A549 (cell line): ENCODE data around the gene SLC17A9. TPM values are rescaled to one million over a fixed set of nuclear protein-coding genes. Genes with fewer than 3 reads are reported as not detected.

Experiments used
- ATAC-seq, 2 experiments: fragments of 200-7000 bp in 1 of 2; fragments of >200 bp in 1 of 2; cut with Nextera tagmentation in 1 of 2; cut with Tn5 transposase in 1 of 2; 3 replicates each; pipeline versions ENCODE4 v1.8.0 to v1.9.1; 2018 to 2020; ENCODE audit warnings: mild to moderate bottlenecking in 1 of 2, moderate library complexity in 1 of 2
- CTCF ChIA-PET: fragments of 300-600 bp; sonication (Branson Sonifier 250); formaldehyde crosslinking; extraction: SDS; loops from one replicate; lab custom pipeline; 2021; ENCODE audit warnings: antibody characterized with exemption, inconsistent platforms; lab: Yijun Ruan, JAX
- POLR2A ChIA-PET: fragments of 350-600 bp; formaldehyde crosslinking; extraction: SDS; loops from one replicate; lab custom pipeline; 2021; ENCODE audit warnings: antibody characterized with exemption, inconsistent platforms; lab: Yijun Ruan, JAX
- DNase-seq, 2 experiments: peaks; one replicate each; pipeline versions ENCODE4 v3.0.0 to v3.0.0-alpha.2; 2011 to 2016; ENCODE audit warnings: low read depth in 1 of 2, low spot score in 1 of 2
- FAIRE-seq: peaks from 2 replicates; lab custom pipeline; 2011; peaks lifted over from hg19 to GRCh38; lab: Jason Lieb, UNC
- H3K27ac ChIP-seq, 2 experiments: fragments of >200 bp; sonication (Bioruptor Twin); formaldehyde crosslinking; 3 replicates each; pipeline ENCODE4 v1.5.1; 2016 to 2017
- H3K4me1 ChIP-seq: fragments of >200 bp; sonication (Bioruptor Twin); formaldehyde crosslinking; 3 replicates; pipeline ENCODE4 v1.6.1; 2016
- H3K4me2 ChIP-seq: fragments of >200 bp; sonication (Bioruptor Twin); formaldehyde crosslinking; 3 replicates; pipeline ENCODE4 v1.6.1; 2016
- H3K4me3 ChIP-seq: fragments of >200 bp; sonication (Bioruptor Twin); formaldehyde crosslinking; 3 replicates; pipeline ENCODE4 v1.5.1; 2016
- H3K9me3 ChIP-seq: fragments of >200 bp; sonication (Bioruptor Twin); formaldehyde crosslinking; 3 replicates; pipeline ENCODE4 v1.6.1; 2016
- CEBPB ChIP-seq, 2 experiments: fragments of >200 bp in 1 of 2; sonication (Bioruptor Twin) in 1 of 2; formaldehyde crosslinking in 1 of 2; IDR thresholded peaks; 2 replicates each; pipeline ENCODE4 v1.6.1; 2012 to 2016
- HOXB13 ChIP-seq: fragments of 250-450 bp; sonication (Bioruptor Pico); IDR thresholded peaks from 2 replicates; pipeline ENCODE4 v1.5.0; 2020; ENCODE audit warnings: low read depth, mild to moderate bottlenecking, moderate library complexity
- JUN ChIP-seq, 2 experiments: fragments of >200 bp; sonication (Bioruptor Twin); formaldehyde crosslinking; IDR thresholded peaks; 2 replicates in 1 of 2; 3 replicates in 1 of 2; pipeline ENCODE4 v1.6.1; 2016 to 2017
- MYC ChIP-seq: IDR thresholded peaks from 2 replicates; pipeline ENCODE4 v1.6.1; 2012; ENCODE audit warnings: mild to moderate bottlenecking, inconsistent platforms, low read length, improper control_type of control experiment, borderline replicate concordance
- RFX5 ChIP-seq: fragments of 450-650 bp; IDR thresholded peaks from 2 replicates; pipeline ENCODE4 v1.7.1; 2014; ENCODE audit warnings: antibody characterized with exemption, mild to moderate bottlenecking, moderate library complexity
- RNF2 ChIP-seq: fragments of 200-600 bp; sonication (generic); IDR thresholded peaks from 2 replicates; pipeline ENCODE4 v1.6.1; 2016; ENCODE audit warnings: low read depth, mild to moderate bottlenecking, antibody characterized with exemption, moderate library complexity, borderline replicate concordance
- WGBS: methylation state at CpG from one replicate; pipeline ENCODE4 v1.1.6; 2017; ENCODE audit errors: missing lambda C conversion rate; 5-methylcytosine and 5-hydroxymethylcytosine counted together
- polyA plus RNA-seq, 4 experiments: library from polyadenylated mRNA; depleted of rRNA in 3 of 4; stranded (reverse); fragments of >200 nt; fragmentation: RNase III in 1 of 4; extraction: RNeasy Plus Mini Kit Qiagen cat#74134 plus additional on column Dnase treatment in 1 of 4; gene quantifications; 2 replicates in 3 of 4; 3 replicates in 1 of 4; pipeline ENCODE4 v1.2.3, GENCODE V29; 2011 to 2017

The SLC17A9 gene
- polyA plus RNA-seq, 2 of the 4 experiments (the other 2 are of a cell fraction), result 0.05 TPM; not detected in 1

GRCh38 chr20:63017826-63018411, 65.4 kb downstream of the SLC17A9 start:
- Histone ChIP-seq H3K27ac (no peak overlapping the region), H3K4me3 (no peak overlapping the region), H3K4me2 (no peak overlapping the region), H3K4me1 (no peaks in the 10 kb centered on the region), H3K9me3 (peaks cover 27% of the 10 kb centered on the region)
- POLR2A ChIA-PET, result no interaction called here
- FAIRE-seq (no peak), DNase-seq (no peak), ATAC-seq (peak; percentile 30 to 36; a peak in 4 of 6 replicates)
- 52% methylated on average over 10 of the region's 25 CpGs for WGBS
- CTCF ChIA-PET, result interaction anchor here (5.1 kb wide), 1 partner anchor 9 kb away, joined by 25 read pairs; no protein-coding TSS in a partner anchor
- no peak for TF ChIP-seq RNF2
- TF ChIP-seq RFX5, result no peak
- TF ChIP-seq MYC, result no peak
- TF ChIP-seq HOXB13 (CRISPR knock-in tag), result no peak
- TF ChIP-seq JUN (IDR thresholded peaks at IDR 0.05), result no peak
- no peak for TF ChIP-seq CEBPB (IDR thresholded peaks at IDR 0.05)

Other genes with a start within 250 kb of the SLC17A9 start
- gene NTSR1, start 243.9 kb upstream of the SLC17A9 start, polyA plus RNA-seq (2011; rRNA removed), result 0.03 TPM in 2 replicates
- not detected in 3 replicates for gene NTSR1, start 243.9 kb upstream of the SLC17A9 start, polyA plus RNA-seq (2017; fragmentation: RNase III; extraction: RNeasy Plus Mini Kit Qiagen cat#74134 plus additional on column Dnase treatment)
- 14.6 and 21.1 TPM in 2 replicates for gene MRGBP, start 156.2 kb upstream of the SLC17A9 start, polyA plus RNA-seq (2011; rRNA removed)
- gene MRGBP, start 156.2 kb upstream of the SLC17A9 start, polyA plus RNA-seq (2017; fragmentation: RNase III; extraction: RNeasy Plus Mini Kit Qiagen cat#74134 plus additional on column Dnase treatment), result 16.8 to 18.4 TPM (median 17.5 TPM) in 3 replicates
- 15.9 and 16.1 TPM in 2 replicates for gene OGFR, start 147.9 kb upstream of the SLC17A9 start, polyA plus RNA-seq (2011; rRNA removed)
- 33.7 to 36.7 TPM (median 35.6 TPM) in 3 replicates for gene OGFR, start 147.9 kb upstream of the SLC17A9 start, polyA plus RNA-seq (2017; fragmentation: RNase III; extraction: RNeasy Plus Mini Kit Qiagen cat#74134 plus additional on column Dnase treatment)
- 0.26 and 0.41 TPM in 2 replicates for gene COL9A3, start 135.7 kb upstream of the SLC17A9 start, polyA plus RNA-seq (2011; rRNA removed)
- gene COL9A3, start 135.7 kb upstream of the SLC17A9 start, polyA plus RNA-seq (2017; fragmentation: RNase III; extraction: RNeasy Plus Mini Kit Qiagen cat#74134 plus additional on column Dnase treatment), result 0.42 to 0.54 TPM (median 0.49 TPM) in 3 replicates
- 7.1 and 7.3 TPM in 2 replicates for gene TCFL5, start 90.9 kb upstream of the SLC17A9 start, polyA plus RNA-seq (2011; rRNA removed)
- gene TCFL5, start 90.9 kb upstream of the SLC17A9 start, polyA plus RNA-seq (2017; fragmentation: RNase III; extraction: RNeasy Plus Mini Kit Qiagen cat#74134 plus additional on column Dnase treatment), result 5.1 to 6.1 TPM (median 5.6 TPM) in 3 replicates
- gene DIDO1, start 26.2 kb upstream of the SLC17A9 start, polyA plus RNA-seq (2011; rRNA removed), result 12.6 and 15.3 TPM in 2 replicates
- 14.8 to 16.2 TPM (median 15.4 TPM) in 3 replicates for gene DIDO1, start 26.2 kb upstream of the SLC17A9 start, polyA plus RNA-seq (2017; fragmentation: RNase III; extraction: RNeasy Plus Mini Kit Qiagen cat#74134 plus additional on column Dnase treatment)
- gene GID8, start 14.6 kb upstream of the SLC17A9 start, polyA plus RNA-seq (2011; rRNA removed), result 24.5 and 25.0 TPM in 2 replicates
- 18.6 to 19.2 TPM (median 19.0 TPM) in 3 replicates for gene GID8, start 14.6 kb upstream of the SLC17A9 start, polyA plus RNA-seq (2017; fragmentation: RNase III; extraction: RNeasy Plus Mini Kit Qiagen cat#74134 plus additional on column Dnase treatment)
- not detected in 2 replicates for gene BHLHE23, start 54.3 kb downstream of the SLC17A9 start, polyA plus RNA-seq (2011; rRNA removed)
- gene BHLHE23, start 54.3 kb downstream of the SLC17A9 start, polyA plus RNA-seq (2017; fragmentation: RNase III; extraction: RNeasy Plus Mini Kit Qiagen cat#74134 plus additional on column Dnase treatment), result not detected in 3 replicates